NCI-H187 treated with DMSO at 0.1 percent for 48 hours (cell line): Measurements from ENCODE around the gene NRIP1.
"Not testable (repeated sequence)": the region's sequence is repeated elsewhere in the genome, so short reads cannot be mapped to it uniquely, and the experiment has no call there.

ENCODE experiments used
- DNase-seq: peaks from one replicate; lab custom pipeline; 2025; lab: John Stamatoyannopoulos, UW

The NRIP1 gene

DNA sequence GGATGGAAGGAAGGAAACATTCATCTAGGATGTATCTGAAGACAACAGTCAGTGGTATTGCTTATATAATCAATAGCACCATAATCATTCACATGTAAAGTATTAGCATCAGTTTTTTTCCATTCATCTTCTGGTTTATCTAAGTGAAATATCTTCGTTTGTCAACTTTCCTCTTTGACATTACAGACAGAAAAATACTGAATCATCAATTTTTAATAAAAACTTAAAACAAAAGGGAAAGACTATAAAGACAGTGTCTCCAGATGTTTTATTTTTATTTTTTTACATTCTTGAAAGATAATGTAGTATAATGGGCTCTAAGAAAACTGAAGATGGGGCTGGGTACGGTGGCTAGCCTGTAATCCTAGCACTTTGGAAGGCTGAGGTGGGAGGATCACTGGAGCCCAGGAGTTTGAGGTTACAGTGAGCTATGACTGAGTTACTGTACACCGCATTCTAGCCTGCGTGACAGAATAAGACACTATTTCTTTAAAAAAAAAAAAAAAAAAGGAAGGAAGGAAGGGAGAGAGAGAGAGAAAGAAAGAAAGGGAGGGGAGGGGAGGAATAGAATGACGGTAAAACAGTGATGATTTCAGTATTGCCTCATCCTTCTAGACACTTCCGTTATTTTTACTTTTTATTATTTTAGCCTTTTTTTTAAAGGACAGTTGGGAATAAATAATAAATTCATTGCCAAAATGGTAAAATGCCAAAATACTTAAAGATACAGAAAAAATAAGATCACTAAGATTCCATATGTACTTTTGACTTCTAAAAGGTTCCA lies 89.5 kb downstream of the NRIP1 start:
- no peak for DNase-seq

DNA sequence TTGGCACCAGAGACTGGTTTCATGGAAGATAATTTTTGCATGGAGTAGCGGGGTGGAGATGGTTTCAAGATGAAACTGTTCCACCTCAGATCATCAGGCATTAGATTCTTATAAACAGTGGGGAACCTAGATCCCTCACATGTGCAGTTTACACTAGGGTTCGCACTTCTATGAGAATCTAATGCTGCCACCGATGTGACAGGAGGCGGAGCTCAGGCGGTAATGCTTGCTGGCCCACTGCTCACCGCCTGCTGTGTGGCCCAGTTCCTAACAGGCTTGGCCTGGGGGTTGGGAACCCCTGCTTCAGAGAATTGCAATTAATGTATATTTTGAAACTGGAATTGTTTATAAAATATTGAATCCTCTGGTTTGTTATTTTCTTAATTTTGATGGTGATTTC lies 92.1 kb downstream of the NRIP1 start:
- DNase-seq = no peak

DNA sequence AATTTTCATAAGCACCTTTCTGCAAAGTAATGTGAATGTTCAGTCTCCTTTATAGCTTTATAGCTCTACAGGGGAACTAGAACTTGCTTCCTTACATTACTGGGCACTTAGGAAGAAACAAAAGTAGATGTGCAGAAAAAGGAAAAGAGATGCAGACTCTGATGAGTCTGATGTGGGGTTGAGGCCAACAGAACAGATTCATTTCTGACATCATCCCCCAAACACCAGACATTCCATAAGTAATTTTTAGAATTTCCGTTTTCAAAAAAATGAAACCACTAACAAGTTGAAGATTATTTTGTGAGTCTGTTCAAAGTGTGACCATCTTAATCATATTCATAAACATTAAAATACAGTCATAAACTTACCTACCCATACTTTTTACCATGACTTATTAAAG lies 96.0 kb downstream of the NRIP1 start:
- no peak for DNase-seq

DNA sequence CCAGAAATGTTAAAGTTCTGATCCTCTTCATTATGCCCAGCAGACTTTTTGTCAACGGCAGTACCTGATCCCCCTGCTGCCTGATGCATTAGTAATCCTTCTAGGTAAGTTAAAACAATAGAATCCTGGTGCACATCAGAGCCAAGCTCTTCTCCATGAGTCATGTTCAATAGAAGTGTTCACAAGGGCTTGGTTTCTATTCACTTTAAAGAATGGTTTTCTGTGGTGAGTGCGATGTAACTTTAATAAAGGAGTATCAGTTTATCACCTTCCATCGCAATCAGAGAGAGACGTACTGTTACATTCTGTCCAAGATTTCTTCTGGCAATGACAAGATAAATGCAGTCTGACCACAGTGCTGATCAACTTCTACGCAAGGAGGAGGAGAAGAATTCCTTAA lies 96.8 kb downstream of the NRIP1 start:
- no peak for DNase-seq

GRCh38 chr21:14964621-14965020 lies 100.2 kb downstream of the NRIP1 start:
- no peak for DNase-seq

GRCh38 chr21:14962217-14962616 lies 102.6 kb downstream of the NRIP1 start:
- no peak for DNase-seq

- DNase-seq = no peak
Measured at GRCh38 chr21:14961502-14961901, 103.3 kb downstream of the NRIP1 start.

GRCh38 chr21:14959343-14959742 lies 105.5 kb downstream of the NRIP1 start:
- no peak for DNase-seq

DNA sequence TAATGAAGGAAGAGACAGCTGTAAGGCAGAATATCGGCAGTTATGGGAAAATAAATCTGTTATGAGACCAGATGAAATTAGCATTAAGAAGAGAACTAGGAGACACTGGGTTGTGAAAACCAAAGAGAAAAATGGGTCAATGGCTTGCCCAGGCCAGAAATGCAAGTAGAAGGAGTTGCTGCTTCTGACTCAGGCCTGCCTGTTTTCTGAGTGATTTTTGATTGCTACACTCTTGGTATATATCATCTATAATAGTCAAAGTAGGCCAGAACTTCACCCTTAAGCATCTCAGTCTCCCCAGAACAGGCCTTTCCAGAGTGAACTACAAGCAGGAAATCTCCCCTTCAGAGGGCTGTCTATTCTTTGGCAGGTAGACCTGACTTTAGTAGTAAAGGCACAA lies 107.0 kb downstream of the NRIP1 start:
- DNase-seq = no peak

DNA sequence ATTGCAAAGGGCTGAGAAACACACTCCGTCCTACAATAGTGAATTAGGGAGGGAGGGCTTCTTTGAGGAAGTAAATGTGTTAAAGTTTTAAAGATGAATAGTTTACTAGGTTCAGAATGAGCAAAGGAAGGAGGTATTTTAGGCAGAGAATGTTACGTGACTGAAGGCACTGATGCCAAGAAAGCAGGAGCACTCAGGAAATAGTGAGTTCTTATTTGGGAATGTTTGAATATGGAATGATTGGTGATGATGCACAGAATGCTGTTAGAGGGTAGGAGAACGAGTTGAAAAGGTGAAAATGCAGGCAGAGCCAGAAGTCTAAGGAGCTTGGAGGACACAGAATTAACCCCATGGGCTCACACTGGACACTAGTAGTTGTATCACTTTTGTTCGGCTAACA lies 108.0 kb downstream of the NRIP1 start:
- no peak for DNase-seq

- no peak for DNase-seq
Measured at GRCh38 chr21:14955936-14956520, 108.8 kb downstream of the NRIP1 start.

GRCh38 chr21:14952916-14953315 lies 111.9 kb downstream of the NRIP1 start:
- no peak for DNase-seq

- no peak for DNase-seq
Measured at GRCh38 chr21:14949603-14950002, 115.2 kb downstream of the NRIP1 start.

GRCh38 chr21:14947613-14948160 lies 117.1 kb downstream of the NRIP1 start:
- no peak for DNase-seq

- DNase-seq = no peak
Measured at GRCh38 chr21:14945176-14945575, 119.6 kb downstream of the NRIP1 start.

- no peak for DNase-seq
Measured at GRCh38 chr21:14943616-14944015, 121.2 kb downstream of the NRIP1 start.

DNA sequence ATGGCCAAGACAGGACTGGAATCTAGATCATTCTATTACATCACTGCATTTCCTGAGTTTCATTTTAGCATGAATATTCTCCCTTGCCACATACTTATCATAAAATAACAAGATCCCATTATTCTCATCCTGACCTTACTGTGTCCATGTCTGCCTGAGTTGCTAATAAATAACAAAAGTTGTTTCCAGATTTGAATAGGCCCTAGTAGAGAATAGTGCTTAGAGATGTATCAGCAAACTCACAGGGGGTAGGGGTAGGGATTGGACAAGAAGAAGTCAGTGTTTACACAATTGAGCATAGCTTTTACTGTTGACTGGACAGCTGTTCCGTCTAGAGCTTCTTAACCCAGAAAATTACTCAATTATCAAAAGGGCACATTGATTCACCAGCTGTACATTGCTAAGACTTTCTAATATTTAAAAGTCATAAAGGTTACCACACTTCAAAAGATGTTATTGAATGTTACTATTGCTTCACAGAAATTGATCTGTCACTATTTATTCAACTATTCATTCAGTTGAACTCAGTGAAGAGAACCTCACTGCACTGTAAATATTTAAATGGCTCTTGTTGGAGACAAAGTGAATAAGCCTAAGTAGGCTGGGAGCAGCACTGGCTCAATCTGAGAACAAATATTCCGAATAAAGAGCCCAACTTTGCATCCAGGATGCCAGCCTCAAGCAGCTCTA lies 121.9 kb downstream of the NRIP1 start:
- no peak for DNase-seq

DNA sequence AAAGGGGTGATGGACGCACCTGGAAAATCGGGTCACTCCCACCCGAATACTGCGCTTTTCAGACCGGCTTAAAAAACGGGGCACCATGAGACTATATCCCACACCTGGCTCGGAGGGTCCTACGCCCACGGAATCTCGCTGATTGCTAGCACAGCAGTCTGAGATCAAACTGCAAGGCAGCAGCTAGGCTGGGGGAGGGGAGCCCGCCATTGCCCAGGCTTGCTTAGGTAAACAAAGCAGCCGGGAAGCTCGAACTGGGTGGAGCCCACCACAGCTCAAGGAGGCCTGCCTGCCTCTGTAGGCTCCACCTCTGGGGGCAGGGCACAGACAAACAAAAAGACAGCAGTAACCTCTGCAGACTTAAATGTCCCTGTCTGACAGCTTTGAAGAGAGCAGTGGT lies 137.5 kb downstream of the NRIP1 start:
- DNase-seq = not testable (repeated sequence)

DNA sequence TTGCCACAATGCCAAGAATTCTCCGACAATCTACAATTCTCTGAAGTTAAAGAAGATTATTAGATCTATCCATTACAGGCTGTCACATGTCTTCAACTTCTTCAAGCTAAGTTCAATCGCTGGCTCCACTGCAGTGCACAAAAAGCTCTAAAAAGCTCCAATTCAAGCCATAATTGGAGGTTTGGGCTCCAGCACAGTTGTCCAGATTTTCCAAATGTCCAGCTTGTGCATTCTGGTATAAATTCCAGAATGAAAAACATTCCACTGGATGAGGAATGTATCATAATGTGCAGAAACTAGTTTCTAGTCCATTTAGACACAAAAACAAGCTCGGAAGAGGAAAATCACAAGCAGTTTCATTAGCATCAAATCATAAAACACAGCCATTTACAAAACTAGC lies 138.6 kb downstream of the NRIP1 start:
- no peak for DNase-seq

GRCh38 chr21:14923468-14923867 lies 141.3 kb downstream of the NRIP1 start:
- DNase-seq = no peak

DNA sequence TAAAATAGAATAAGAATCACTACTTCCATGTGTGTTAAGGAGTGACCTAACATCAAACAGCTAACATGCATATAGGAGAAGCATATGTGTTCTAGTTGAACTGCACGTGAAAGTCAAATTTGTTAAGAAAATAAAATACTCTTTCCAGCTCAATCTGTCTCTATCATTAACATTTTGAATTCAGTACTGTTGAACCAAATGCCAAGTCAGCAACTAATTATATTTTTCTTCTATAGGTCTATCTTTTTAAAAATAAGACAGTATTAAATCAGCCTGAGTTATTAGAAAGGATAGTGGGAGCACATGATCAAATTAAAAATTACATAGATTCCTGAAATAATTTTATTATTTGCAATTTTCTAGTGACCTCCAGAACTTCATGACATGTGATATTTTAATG lies 141.8 kb downstream of the NRIP1 start:
- DNase-seq = no peak

DNA sequence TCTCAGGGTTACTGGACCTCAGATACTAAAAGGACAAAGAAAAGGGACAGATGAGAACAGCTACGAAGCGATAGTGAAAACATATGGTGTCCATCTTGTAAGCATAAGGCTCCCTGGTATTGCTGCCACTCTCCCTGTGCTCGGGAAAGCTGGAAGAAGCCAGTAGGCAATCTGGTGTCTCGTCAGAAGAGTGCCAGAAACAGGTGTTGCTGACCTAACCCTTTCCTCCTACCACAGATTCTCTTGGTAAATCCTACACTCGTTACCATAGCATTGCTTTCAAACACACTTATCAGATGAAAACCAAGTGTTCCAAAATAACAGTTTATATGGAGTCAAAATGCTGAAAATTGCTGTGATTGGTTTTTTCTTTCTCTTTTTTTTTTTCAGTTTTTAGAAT lies 146.3 kb downstream of the NRIP1 start:
- no peak for DNase-seq

DNA sequence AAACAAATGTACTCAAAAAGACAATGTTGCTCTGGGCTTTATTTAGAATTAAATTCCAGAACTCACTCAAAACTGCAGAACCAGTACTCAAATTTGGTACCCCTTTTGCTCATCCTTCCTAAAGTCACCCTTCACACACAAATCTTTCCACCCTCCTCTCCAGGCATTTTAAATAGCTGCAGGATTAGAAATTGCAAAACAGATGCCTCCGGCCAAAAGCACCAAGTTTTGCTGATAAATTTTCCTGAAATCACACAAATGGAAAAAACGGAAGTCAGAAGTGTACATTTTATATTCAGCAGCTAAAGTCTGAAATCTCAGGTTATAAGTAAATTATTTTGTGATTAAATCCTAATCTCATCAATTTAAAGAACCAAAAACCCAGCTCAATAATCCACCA lies 147.0 kb downstream of the NRIP1 start:
- DNase-seq = no peak
